Esophagus muscularis mucosa (tissue), 4 donors: Measurements from ENCODE around the gene RNF144A.

ENCODE experiments used
- EP300 ChIP-seq: sonication (generic); formaldehyde crosslinking; IDR thresholded peaks from one replicate; pipeline ENCODE4 v1.6.1; 2017; ENCODE audit warnings: antibody characterized with exemption
- POLR2A ChIP-seq: fragments of 450-650 bp; IDR thresholded peaks from one replicate; pipeline ENCODE4 v1.6.1; 2017; ENCODE audit warnings: antibody characterized with exemption, moderate library complexity, mild to moderate bottlenecking, low read depth
- TF ChIP-seq, protein P1 (sequence below), 3 experiments: fragments of 200-600 bp in 2 of 3; fragments of 450-650 bp in 1 of 3; sonication (generic) in 2 of 3; IDR thresholded peaks; one replicate each; pipeline ENCODE4 v1.5.1; 2017 to 2019; ENCODE audit warnings: antibody characterized with exemption in 3 of 3, mild to moderate bottlenecking in 2 of 3, moderate library complexity in 1 of 3

DNA sequence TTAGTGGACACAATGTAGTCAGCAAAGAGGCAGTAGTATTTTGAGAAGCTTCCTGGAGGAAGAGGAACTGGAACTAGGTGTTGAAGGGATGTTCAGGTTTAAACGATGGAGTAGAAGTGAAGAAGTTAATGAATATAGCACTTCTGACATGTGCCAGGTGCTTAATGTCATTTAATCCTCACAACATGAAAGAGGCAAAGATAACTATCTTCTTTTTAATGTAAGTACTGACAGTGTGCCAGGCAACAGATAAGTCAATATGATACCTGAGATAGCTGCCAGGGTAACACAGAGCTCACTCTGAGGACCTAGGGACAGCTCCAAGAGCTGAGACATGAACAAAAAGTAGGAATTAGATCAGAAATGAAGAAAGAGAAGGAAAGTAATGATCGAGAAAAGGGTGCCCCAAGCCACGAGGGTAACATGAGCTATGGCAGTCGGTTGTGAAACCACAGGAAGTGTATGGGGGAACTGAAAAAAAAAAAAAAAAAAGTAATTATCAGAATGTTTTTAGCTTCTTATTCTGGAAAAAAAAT lies 140.7 kb downstream of the RNF144A start:
- TF ChIP-seq EP300, result no peak
- TF ChIP-seq, protein P1, sequence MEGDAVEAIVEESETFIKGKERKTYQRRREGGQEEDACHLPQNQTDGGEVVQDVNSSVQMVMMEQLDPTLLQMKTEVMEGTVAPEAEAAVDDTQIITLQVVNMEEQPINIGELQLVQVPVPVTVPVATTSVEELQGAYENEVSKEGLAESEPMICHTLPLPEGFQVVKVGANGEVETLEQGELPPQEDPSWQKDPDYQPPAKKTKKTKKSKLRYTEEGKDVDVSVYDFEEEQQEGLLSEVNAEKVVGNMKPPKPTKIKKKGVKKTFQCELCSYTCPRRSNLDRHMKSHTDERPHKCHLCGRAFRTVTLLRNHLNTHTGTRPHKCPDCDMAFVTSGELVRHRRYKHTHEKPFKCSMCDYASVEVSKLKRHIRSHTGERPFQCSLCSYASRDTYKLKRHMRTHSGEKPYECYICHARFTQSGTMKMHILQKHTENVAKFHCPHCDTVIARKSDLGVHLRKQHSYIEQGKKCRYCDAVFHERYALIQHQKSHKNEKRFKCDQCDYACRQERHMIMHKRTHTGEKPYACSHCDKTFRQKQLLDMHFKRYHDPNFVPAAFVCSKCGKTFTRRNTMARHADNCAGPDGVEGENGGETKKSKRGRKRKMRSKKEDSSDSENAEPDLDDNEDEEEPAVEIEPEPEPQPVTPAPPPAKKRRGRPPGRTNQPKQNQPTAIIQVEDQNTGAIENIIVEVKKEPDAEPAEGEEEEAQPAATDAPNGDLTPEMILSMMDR (IDR thresholded peaks at IDR 0.05), result no peak
- TF ChIP-seq POLR2A, result no peak
